CD4-positive, alpha-beta T cell (primary cell): ENCODE measurements around the gene DNAAF8. TPM values are rescaled to one million over a fixed set of nuclear protein-coding genes. Genes with fewer than 3 reads are reported as not detected.
"Not testable (repeated sequence)": the region's sequence is repeated elsewhere in the genome, so short reads cannot be mapped to it uniquely, and the experiment has no call there.

Experiments
- ATAC-seq: fragments of 200-7000 bp; cut with Tn5 transposase; one replicate; pipeline ENCODE4 v1.10.0; 2022; ENCODE audit warnings: mild to moderate bottlenecking; ENCODE audit not compliant: poor library complexity
- CTCF ChIA-PET: fragments of 350-600 bp; sonication (Branson Sonifier 250); formaldehyde crosslinking; loops from one replicate; lab custom pipeline; 2021; ENCODE audit warnings: antibody characterized with exemption, inconsistent platforms; lab: Charles Lee
- POLR2A ChIA-PET: fragments of 350-600 bp; sonication (Branson Sonifier 250); formaldehyde crosslinking; loops from one replicate; lab custom pipeline; 2021; ENCODE audit warnings: antibody characterized with exemption, inconsistent platforms; lab: Charles Lee
- DNase-seq, 14 experiments: peaks; one replicate each; pipeline ENCODE4 v3.0.0-alpha.2; 2013 to 2020; ENCODE audit warnings: mixed read lengths in 2 of 14
- H3K27ac ChIP-seq, 2 donors: one replicate each; pipeline versions ENCODE4 v1.5.1 to v1.7.0; 2013; ENCODE audit warnings: low read length in 2 of 2, low read depth in 1 of 2, mild to moderate bottlenecking in 1 of 2
- H3K27me3 ChIP-seq, 2 experiments: 1 replicate in 1 of 2; 2 replicates in 1 of 2; pipeline versions ENCODE4 v1.6.1 to v1.7.0; 2013; ENCODE audit warnings: low read length in 2 of 2, control low read depth in 1 of 2, mild to moderate bottlenecking in 1 of 2, moderate library complexity in 1 of 2; ENCODE audit not compliant: insufficient read depth in 2 of 2, control insufficient read depth in 1 of 2
- H3K36me3 ChIP-seq: one replicate; pipeline ENCODE4 v1.6.1; 2013; ENCODE audit warnings: low read length, control low read depth; ENCODE audit not compliant: insufficient read depth
- H3K4me1 ChIP-seq: one replicate; pipeline ENCODE4 v1.6.1; 2013; ENCODE audit warnings: low read length, control low read depth; ENCODE audit not compliant: insufficient read depth
- H3K4me3 ChIP-seq: one replicate; pipeline ENCODE4 v1.5.1; 2013; ENCODE audit warnings: mild to moderate bottlenecking, low read length, moderate library complexity
- H3K9me3 ChIP-seq, 2 experiments: 1 replicate in 1 of 2; 2 replicates in 1 of 2; pipeline versions ENCODE4 v1.6.1 to v1.7.0; 2013; ENCODE audit warnings: low read length in 2 of 2, mild to moderate bottlenecking in 2 of 2, control low read depth in 1 of 2, moderate library complexity in 1 of 2; ENCODE audit not compliant: control insufficient read depth in 1 of 2, insufficient read depth in 1 of 2
- H3K27ac Mint-ChIP-seq: one replicate; pipeline ENCODE4 v1.8.0; 2020; ENCODE audit warnings: mixed read lengths
- H3K27me3 Mint-ChIP-seq: one replicate; pipeline ENCODE4 v1.8.0; 2021; ENCODE audit warnings: mixed read lengths
- H3K36me3 Mint-ChIP-seq: one replicate; pipeline ENCODE4 v1.8.0; 2021; ENCODE audit warnings: low read depth, mixed read lengths
- H3K4me1 Mint-ChIP-seq: one replicate; pipeline ENCODE4 v1.8.0; 2021; ENCODE audit warnings: low read depth, mixed read lengths
- H3K4me3 Mint-ChIP-seq: one replicate; pipeline ENCODE4 v1.8.0; 2020; ENCODE audit warnings: mild to moderate bottlenecking, mixed read lengths
- H3K9me3 Mint-ChIP-seq: one replicate; pipeline ENCODE4 v1.8.0; 2020; ENCODE audit warnings: mixed read lengths
- CTCF ChIP-seq: fragments of 200-600 bp; IDR thresholded peaks from one replicate; pipeline ENCODE4 v1.8.0; 2022; ENCODE audit warnings: antibody characterized with exemption, mild to moderate bottlenecking
- intact Hi-C, 2 experiments: fragments of 100-400 bp; cut with DNase I in 1 of 2; cut with micrococcal nuclease in 1 of 2; formaldehyde crosslinking; loops; one replicate each; pipeline versions ENCODE4 v1.15.1 to v1.9.0; 2023 to 2025; cut with DNase I, micrococcal nuclease
- total RNA-seq, 174 experiments: library from RNA in 2 of 174; stranded (reverse) in 2 of 174; gene quantifications; one replicate each; pipeline ENCODE4 v1.2.3 and lab custom pipeline; 2021 to 2026

Gene DNAAF8
- total RNA-seq, 2 experiments from 2014 or later = 0.25 TPM; not detected in 1

GRCh38 chr16:4780235-4780634 is 45.9 kb downstream of the DNAAF8 start:
- Mint-ChIP-seq H3K27me3 (no peaks in the 10 kb centered on the region), H3K27ac (no peak overlapping the region), H3K36me3 (no peaks in the 10 kb centered on the region), H3K4me1 (no peaks in the 10 kb centered on the region), H3K9me3 (no peaks in the 10 kb centered on the region), H3K4me3 (no peak overlapping the region)
- Histone ChIP-seq H3K27me3 (no peaks in the 10 kb centered on the region), H3K4me3 (no peak overlapping the region), H3K4me1 (no peaks in the 10 kb centered on the region), H3K9me3 (no peaks in the 10 kb centered on the region), H3K36me3 (no peaks in the 10 kb centered on the region), H3K27ac (no peak overlapping the region)
- DNase-seq (no peak), ATAC-seq (no peak)
- POLR2A ChIA-PET = no interaction called here
- intact Hi-C loops = no loop called here
- CTCF ChIA-PET = no interaction called here
- no peak for TF ChIP-seq CTCF

- H3K27ac Mint-ChIP-seq = no peak overlapping the region
- no peak overlapping the region for H3K4me3 Mint-ChIP-seq
- H3K27me3 ChIP-seq = no peaks in the 10 kb centered on the region
- H3K27me3 Mint-ChIP-seq = no peaks in the 10 kb centered on the region
- intact Hi-C loops = no loop called here
- H3K36me3 Mint-ChIP-seq = no peaks in the 10 kb centered on the region
- no peaks in the 10 kb centered on the region for H3K9me3 ChIP-seq
- H3K4me3 ChIP-seq = no peak overlapping the region
- no peaks in the 10 kb centered on the region for H3K4me1 Mint-ChIP-seq
- H3K27ac ChIP-seq = no peak overlapping the region
- CTCF ChIA-PET = no interaction called here
- no peaks in the 10 kb centered on the region for H3K36me3 ChIP-seq
- H3K4me1 ChIP-seq = no peaks in the 10 kb centered on the region
- POLR2A ChIA-PET = no interaction called here
- ATAC-seq (no peak), DNase-seq (no peak)
- TF ChIP-seq CTCF = no peak
- no peaks in the 10 kb centered on the region for H3K9me3 Mint-ChIP-seq
These were observed 49.1 kb downstream of the DNAAF8 start for GRCh38 chr16:4783251-4783950.

GRCh38 chr16:4783951-4784336 is 49.6 kb downstream of the DNAAF8 start:
- DNase-seq = no peak
- Histone ChIP-seq H3K27ac (no peak overlapping the region), H3K4me1 (no peaks in the 10 kb centered on the region), H3K36me3 (no peaks in the 10 kb centered on the region), H3K4me3 (no peak overlapping the region), H3K27me3 (no peaks in the 10 kb centered on the region), H3K9me3 (no peaks in the 10 kb centered on the region)
- Mint-ChIP-seq H3K4me1 (no peaks in the 10 kb centered on the region), H3K36me3 (no peaks in the 10 kb centered on the region), H3K27ac (no peak overlapping the region), H3K4me3 (no peak overlapping the region), H3K9me3 (no peaks in the 10 kb centered on the region), H3K27me3 (no peaks in the 10 kb centered on the region)
- intact Hi-C loops = no loop called here
- ChIA-PET POLR2A (no interaction called here), CTCF (no interaction called here)
- no peak for TF ChIP-seq CTCF
- no peak for ATAC-seq

GRCh38 chr16:4784444-4784987 is 50.2 kb downstream of the DNAAF8 start:
- H3K27me3 Mint-ChIP-seq, POLR2A ChIA-PET, H3K36me3 ChIP-seq, H3K4me1 ChIP-seq, H3K4me3 ChIP-seq, DNase-seq, H3K9me3 ChIP-seq, CTCF ChIA-PET, H3K9me3 Mint-ChIP-seq, H3K27me3 ChIP-seq, H3K4me3 Mint-ChIP-seq, H3K27ac ChIP-seq, H3K4me1 Mint-ChIP-seq, H3K27ac Mint-ChIP-seq, H3K36me3 Mint-ChIP-seq, ATAC-seq, intact Hi-C loops: not testable (repeated sequence)
